Choroid plexus epithelial cell (primary cell): ENCODE results near the gene VGF.
"Not testable (repeated sequence)": the region's sequence is repeated elsewhere in the genome, so short reads cannot be mapped to it uniquely, and the experiment has no call there.

Experiments used
- DNase-seq: peaks from one replicate; pipeline ENCODE4 v3.0.0-alpha.2; 2010; ENCODE audit warnings: low read depth
- H3K4me3 ChIP-seq: 2 replicates; pipeline ENCODE4 v1.5.1; 2011; ENCODE audit warnings: low read depth, mild to moderate bottlenecking, control low read depth, low read length, moderate library complexity
- TF ChIP-seq, protein P1 (sequence below): conservative IDR thresholded peaks from 2 replicates; pipeline ENCODE4 v1.5.1; 2011; ENCODE audit warnings: low read depth, mild to moderate bottlenecking, control low read depth, inconsistent platforms, low read length, moderate library complexity

Gene VGF

GRCh38 chr7:101133621-101134398 lies 31.6 kb downstream of the VGF start:
- TF ChIP-seq, protein P1, sequence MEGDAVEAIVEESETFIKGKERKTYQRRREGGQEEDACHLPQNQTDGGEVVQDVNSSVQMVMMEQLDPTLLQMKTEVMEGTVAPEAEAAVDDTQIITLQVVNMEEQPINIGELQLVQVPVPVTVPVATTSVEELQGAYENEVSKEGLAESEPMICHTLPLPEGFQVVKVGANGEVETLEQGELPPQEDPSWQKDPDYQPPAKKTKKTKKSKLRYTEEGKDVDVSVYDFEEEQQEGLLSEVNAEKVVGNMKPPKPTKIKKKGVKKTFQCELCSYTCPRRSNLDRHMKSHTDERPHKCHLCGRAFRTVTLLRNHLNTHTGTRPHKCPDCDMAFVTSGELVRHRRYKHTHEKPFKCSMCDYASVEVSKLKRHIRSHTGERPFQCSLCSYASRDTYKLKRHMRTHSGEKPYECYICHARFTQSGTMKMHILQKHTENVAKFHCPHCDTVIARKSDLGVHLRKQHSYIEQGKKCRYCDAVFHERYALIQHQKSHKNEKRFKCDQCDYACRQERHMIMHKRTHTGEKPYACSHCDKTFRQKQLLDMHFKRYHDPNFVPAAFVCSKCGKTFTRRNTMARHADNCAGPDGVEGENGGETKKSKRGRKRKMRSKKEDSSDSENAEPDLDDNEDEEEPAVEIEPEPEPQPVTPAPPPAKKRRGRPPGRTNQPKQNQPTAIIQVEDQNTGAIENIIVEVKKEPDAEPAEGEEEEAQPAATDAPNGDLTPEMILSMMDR: no peak
- no peak for DNase-seq
- peak overlapping the region; percentile 17 for H3K4me3 ChIP-seq

- peak overlapping the region; percentile 17 for H3K4me3 ChIP-seq
Observed at GRCh38 chr7:101132626-101133600, 32.5 kb downstream of the VGF start.

DNA sequence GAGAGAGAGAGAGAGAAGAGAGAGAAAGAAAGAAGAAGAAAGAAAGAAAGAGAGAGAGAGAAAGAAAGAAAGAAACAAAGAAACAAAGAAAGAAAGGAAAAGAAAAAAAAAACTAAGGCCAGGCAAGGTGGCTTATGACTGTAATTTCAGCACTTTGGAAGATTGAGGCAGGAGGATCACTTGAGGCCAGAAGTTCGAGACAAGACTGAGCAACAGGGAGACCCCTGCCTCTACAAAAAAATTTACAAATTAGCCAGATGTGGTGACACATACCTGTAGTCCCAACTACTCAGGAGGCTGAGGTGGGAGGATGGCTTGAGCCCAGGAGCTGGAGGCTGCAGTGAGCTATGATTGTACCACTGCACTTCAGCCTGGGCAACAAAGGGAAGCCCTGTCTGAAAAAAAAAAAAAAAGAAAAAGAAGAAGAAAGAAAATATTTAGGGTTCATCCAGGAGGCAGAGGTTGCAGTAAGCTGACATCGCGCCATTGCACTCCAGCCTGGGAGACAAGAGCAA lies 35.7 kb downstream of the VGF start:
- DNase-seq: no peak
- H3K4me3 ChIP-seq: peak overlapping the region; percentile 52
- TF ChIP-seq, protein P1: no peak

More at GRCh38 chr7:101132626-101133600, 32.5 kb downstream of the VGF start:
- DNase-seq: not testable (repeated sequence)

GRCh38 chr7:101128040-101128834 lies 37.1 kb downstream of the VGF start:
- peak; percentile 78 for DNase-seq
- TF ChIP-seq, protein P1: no peak
- peak overlapping the region; percentile 72 for H3K4me3 ChIP-seq

DNA sequence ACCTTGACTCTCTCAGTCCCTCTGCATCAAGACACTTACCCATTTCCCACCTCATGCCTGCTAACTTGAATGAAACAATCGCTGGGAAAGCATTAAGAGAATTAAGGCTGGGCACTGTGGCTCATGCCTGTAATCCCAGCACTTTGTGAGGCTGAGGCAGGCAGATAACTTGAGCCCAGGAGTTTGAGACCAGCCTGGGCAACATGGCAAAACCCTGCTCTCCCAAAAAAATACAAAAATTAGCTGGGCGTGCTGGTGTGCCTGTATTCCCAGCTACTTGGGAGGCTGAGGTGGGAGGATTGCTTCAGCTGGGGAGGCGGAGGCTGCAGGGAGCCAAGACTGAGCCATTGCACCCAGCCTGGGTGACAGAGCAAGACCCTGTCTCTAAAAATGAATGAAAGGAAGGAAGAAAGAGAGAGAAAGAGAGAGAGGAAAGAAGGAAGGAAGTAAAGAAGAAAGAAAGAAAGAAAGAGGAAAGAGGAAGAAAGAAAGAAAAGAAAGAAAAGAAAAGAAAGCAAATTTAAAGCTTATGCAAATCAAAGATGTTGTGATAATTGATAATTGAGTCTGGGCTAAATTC lies 37.8 kb downstream of the VGF start:
- DNase-seq: no peak
- H3K4me3 ChIP-seq: peak overlapping the region; percentile 72
- TF ChIP-seq, protein P1: no peak

GRCh38 chr7:101126651-101127459 lies 38.5 kb downstream of the VGF start, which contains the start of gene SERPINE1:
TSS of gene SERPINE1 (plus strand) at chr7:101127104. CDS start at chr7:101128394, 1,290 bp downstream.
- TF ChIP-seq, protein P1: peak; percentile 32
- H3K4me3 ChIP-seq: peak within 1 kb of the TSS; percentile 72
- DNase-seq: peak; percentile 100
